MCF 10A (cell line): ENCODE measurements around the gene TDRD9. TPM values are rescaled to one million over a fixed set of nuclear protein-coding genes. Genes with fewer than 3 reads are reported as not detected.

Experiments used
- BruUV-seq: library from RNA; stranded (reverse); fragments of 400-500 nt; replicated peaks from 2 replicates; lab custom pipeline; 2021; lab: Mats Ljungman, UMichigan
- CTCF ChIA-PET: fragments of 300-600 bp; sonication (Branson Sonifier 250); formaldehyde crosslinking; extraction: SDS; loops from one replicate; lab custom pipeline; 2021; ENCODE audit warnings: antibody characterized with exemption, inconsistent platforms; lab: Yijun Ruan, JAX
- POLR2A ChIA-PET: fragments of 300-600, 350-650 bp; sonication (Branson Sonifier 250); formaldehyde crosslinking; extraction: SDS; loops from one replicate; lab custom pipeline; 2020; ENCODE audit warnings: antibody characterized with exemption, inconsistent platforms; lab: Yijun Ruan, JAX
- DNase-seq: peaks from one replicate; pipeline ENCODE4 v3.0.0-alpha.2; 2018; ENCODE audit not compliant: unreplicated experiment
- H3K27ac Mint-ChIP-seq: one replicate; pipeline ENCODE4 v1.8.0; 2022; ENCODE audit warnings: mild to moderate bottlenecking, low read depth, mixed read lengths; ENCODE audit not compliant: unreplicated experiment
- H3K27me3 Mint-ChIP-seq: one replicate; pipeline ENCODE4 v1.8.0; 2022; ENCODE audit warnings: mixed read lengths; ENCODE audit not compliant: insufficient read depth, unreplicated experiment
- H3K36me3 Mint-ChIP-seq: one replicate; pipeline ENCODE4 v1.8.0; 2022; ENCODE audit warnings: mild to moderate bottlenecking, moderate library complexity, mixed read lengths; ENCODE audit not compliant: insufficient read depth, unreplicated experiment
- H3K4me1 Mint-ChIP-seq: one replicate; pipeline ENCODE4 v1.8.0; 2022; ENCODE audit warnings: mixed read lengths; ENCODE audit not compliant: insufficient read depth, unreplicated experiment
- H3K4me3 Mint-ChIP-seq: one replicate; pipeline ENCODE4 v1.8.0; 2022; ENCODE audit warnings: mild to moderate bottlenecking, moderate library complexity, mixed read lengths; ENCODE audit not compliant: unreplicated experiment
- H3K9me3 Mint-ChIP-seq: one replicate; pipeline ENCODE4 v1.8.0; 2022; ENCODE audit warnings: mixed read lengths; ENCODE audit not compliant: unreplicated experiment
- CTCF ChIP-seq: fragments of 200-600 bp; IDR thresholded peaks from one replicate; pipeline ENCODE4 v1.8.0; 2022; ENCODE audit warnings: antibody characterized with exemption, mild to moderate bottlenecking; ENCODE audit not compliant: unreplicated experiment
- intact Hi-C: fragments of 100-400 bp; cut with micrococcal nuclease; formaldehyde crosslinking; loops from 2 replicates; pipeline ENCODE4 v1.14.1; 2022
- total RNA-seq: library from RNA; stranded (reverse); gene quantifications from 2 replicates; pipeline ENCODE4 v1.2.3, GENCODE V29; 2022

TDRD9 gene
- total RNA-seq, 1 experiment from 2014 or later, result 0.40 TPM

- no peak for DNase-seq
- Mint-ChIP-seq H3K36me3 (no peaks in the 10 kb centered on the region), H3K9me3 (no peaks in the 10 kb centered on the region), H3K27me3 (no peaks in the 10 kb centered on the region), H3K4me3 (no peak overlapping the region), H3K4me1 (peaks cover 6% of the 10 kb centered on the region), H3K27ac (no peak overlapping the region)
- ChIA-PET POLR2A (no interaction called here), CTCF (no interaction called here)
- intact Hi-C loops, result no loop called here
- BruUV-seq, result no TSS peak
- no peak for TF ChIP-seq CTCF
Measured at GRCh38 chr14:103966631-103967030, 38.4 kb downstream of the TDRD9 start.

GRCh38 chr14:103969961-103970360 is 41.7 kb downstream of the TDRD9 start:
- no peak for DNase-seq
- Mint-ChIP-seq H3K27me3 (no peaks in the 10 kb centered on the region), H3K9me3 (no peaks in the 10 kb centered on the region), H3K4me1 (no peaks in the 10 kb centered on the region), H3K36me3 (no peaks in the 10 kb centered on the region), H3K27ac (no peak overlapping the region), H3K4me3 (no peak overlapping the region)
- CTCF ChIA-PET, result interaction anchor here (1.5 kb wide), 1 partner anchor 11 kb away, joined by 5 read pairs; no protein-coding TSS in a partner anchor
- intact Hi-C loops, result no loop called here
- no peak for TF ChIP-seq CTCF
- POLR2A ChIA-PET, result interaction anchor here (1.1 kb wide), 1 partner anchor 37 kb away, joined by 3 read pairs; no protein-coding TSS in a partner anchor
- no TSS peak for BruUV-seq

- intact Hi-C loops, result no loop called here
- Mint-ChIP-seq H3K36me3 (no peaks in the 10 kb centered on the region), H3K9me3 (no peaks in the 10 kb centered on the region), H3K4me1 (no peaks in the 10 kb centered on the region), H3K4me3 (no peak overlapping the region), H3K27me3 (no peaks in the 10 kb centered on the region), H3K27ac (no peak overlapping the region)
- no TSS peak for BruUV-seq
- CTCF ChIA-PET, result interaction anchor here (0.6 to 0.7 kb wide), 2 partner anchors 52 to 1752 kb away, joined by 3 read pairs; no protein-coding TSS in a partner anchor
- no peak for TF ChIP-seq CTCF
- POLR2A ChIA-PET, result interaction anchor here (0.6 kb wide), 1 partner anchor 161 kb away, joined by 3 read pairs; no protein-coding TSS in a partner anchor
- DNase-seq, result no peak
Measured at GRCh38 chr14:103973354-103973753, 45.1 kb downstream of the TDRD9 start.

GRCh38 chr14:103974575-103974974 is 46.3 kb downstream of the TDRD9 start:
- peaks cover 6% of the 10 kb centered on the region for H3K36me3 Mint-ChIP-seq
- no peaks in the 10 kb centered on the region for H3K27me3 Mint-ChIP-seq
- TF ChIP-seq CTCF, result no peak
- H3K9me3 Mint-ChIP-seq, result no peaks in the 10 kb centered on the region
- DNase-seq, result no peak
- no peaks in the 10 kb centered on the region for H3K4me1 Mint-ChIP-seq
- H3K27ac Mint-ChIP-seq, result no peak overlapping the region
- no TSS peak for BruUV-seq
- ChIA-PET CTCF (interaction anchor here (1.1 kb wide), 1 partner anchor 53 kb away, joined by 3 read pairs; a partner anchor contains a TSS), POLR2A (interaction anchor here (0.7 kb wide), 1 partner anchor 63 kb away, joined by 3 read pairs; no protein-coding TSS in a partner anchor)
- no peak overlapping the region for H3K4me3 Mint-ChIP-seq
- intact Hi-C loops, result no loop called here
